H1 (cell line): Measurements from ENCODE around the gene HOXD10. TPM values are rescaled to one million over a fixed set of nuclear protein-coding genes. Genes with fewer than 3 reads are reported as not detected.

Source experiments
- EZH2 ChIP-seq: fragments of 200-600 bp; sonication (generic); IDR thresholded peaks from 2 replicates; pipeline ENCODE4 v1.7.1; 2012; ENCODE audit warnings: low read depth, mild to moderate bottlenecking, moderate library complexity, low read length, inconsistent platforms; ENCODE audit not compliant: severe bottlenecking
- FOSL1 ChIP-seq: IDR thresholded peaks from 2 replicates; pipeline ENCODE4 v1.6.1; 2011; ENCODE audit warnings: mild to moderate bottlenecking, low read depth, low read length, moderate library complexity; ENCODE audit not compliant: insufficient read depth
- HDAC2 ChIP-seq, 2 experiments: fragments of 300-600 bp in 1 of 2; sonication (generic) in 1 of 2; IDR thresholded peaks; 2 replicates each; pipeline ENCODE4 v1.6.1; 2011 to 2012; ENCODE audit warnings: low read depth in 2 of 2, low read length in 2 of 2, mild to moderate bottlenecking in 2 of 2, moderate library complexity in 2 of 2, borderline replicate concordance in 1 of 2, inconsistent platforms in 1 of 2
- NRF1 ChIP-seq: IDR thresholded peaks from 2 replicates; pipeline ENCODE4 v1.6.1; 2011; ENCODE audit warnings: mild to moderate bottlenecking, low read depth, low read length, improper control_type of control experiment
- PHF8 ChIP-seq: fragments of 200-600 bp; sonication (generic); conservative IDR thresholded peaks from 2 replicates; pipeline ENCODE4 v1.7.1; 2012; ENCODE audit warnings: low read depth, mild to moderate bottlenecking, inconsistent platforms, low read length, moderate library complexity
- RBBP5 ChIP-seq: IDR thresholded peaks from 2 replicates; pipeline ENCODE4 v1.7.1; 2012; ENCODE audit warnings: low read depth, mild to moderate bottlenecking, inconsistent platforms, low read length, moderate library complexity, borderline replicate concordance
- SIX5 ChIP-seq: IDR thresholded peaks from 2 replicates; pipeline ENCODE4 v1.6.1; 2011; ENCODE audit warnings: mild to moderate bottlenecking, low read depth, low read length
- SP4 ChIP-seq: IDR thresholded peaks from 2 replicates; pipeline ENCODE4 v1.6.1; 2012; ENCODE audit warnings: low read length, inconsistent platforms
- polyA plus RNA-seq, 7 experiments: library from polyadenylated mRNA; depleted of rRNA in 3 of 7; stranded (reverse) in 5 of 7; unstranded in 2 of 7; fragments of >200 nt in 5 of 7; fragments of 200-250 nt in 2 of 7; gene quantifications; 1 replicate in 5 of 7; 2 replicates in 1 of 7; 4 replicates in 1 of 7; pipeline versions ENCODE4 v1.2.1 to v1.2.3, GENCODE V29; 2011 to 2013; ENCODE audit warnings: missing spikeins in 2 of 7, mixed read lengths in 2 of 7
- total RNA-seq: library from RNA; stranded (reverse); fragmentation: NEBNext Ultra II Directional; extraction: Animal tissue kit (Norgen Biotek cat#: 25700); gene quantifications from 2 replicates; pipeline ENCODE4 v1.2.1, GENCODE V29; 2021
- TF ChIP-seq, protein P1 (sequence below), 3 experiments: IDR thresholded peaks; 1 replicate in 2 of 3; 2 replicates in 1 of 3; pipeline versions ENCODE4 v1.5.1 to v1.6.1; 2011; ENCODE audit warnings: low read length in 3 of 3, mild to moderate bottlenecking in 3 of 3, inconsistent platforms in 2 of 3, low read depth in 1 of 3, moderate library complexity in 1 of 3; ENCODE audit not compliant: insufficient read depth in 1 of 3; ENCODE audit errors: control extremely low read depth in 1 of 3
- TF ChIP-seq, protein P2 (sequence below): IDR thresholded peaks from 2 replicates; pipeline ENCODE4 v1.6.1; 2012; ENCODE audit warnings: inconsistent platforms
- TF ChIP-seq, protein P3 (sequence below): IDR thresholded peaks from 2 replicates; pipeline ENCODE4 v1.6.1; 2011; ENCODE audit warnings: low read length, improper control_type of control experiment

The HOXD10 gene
- total and polyA plus RNA-seq, 2 of the 8 experiments (the other 6 are each of a cell fraction or from before 2014, with no cell fraction given) = not detected

DNA sequence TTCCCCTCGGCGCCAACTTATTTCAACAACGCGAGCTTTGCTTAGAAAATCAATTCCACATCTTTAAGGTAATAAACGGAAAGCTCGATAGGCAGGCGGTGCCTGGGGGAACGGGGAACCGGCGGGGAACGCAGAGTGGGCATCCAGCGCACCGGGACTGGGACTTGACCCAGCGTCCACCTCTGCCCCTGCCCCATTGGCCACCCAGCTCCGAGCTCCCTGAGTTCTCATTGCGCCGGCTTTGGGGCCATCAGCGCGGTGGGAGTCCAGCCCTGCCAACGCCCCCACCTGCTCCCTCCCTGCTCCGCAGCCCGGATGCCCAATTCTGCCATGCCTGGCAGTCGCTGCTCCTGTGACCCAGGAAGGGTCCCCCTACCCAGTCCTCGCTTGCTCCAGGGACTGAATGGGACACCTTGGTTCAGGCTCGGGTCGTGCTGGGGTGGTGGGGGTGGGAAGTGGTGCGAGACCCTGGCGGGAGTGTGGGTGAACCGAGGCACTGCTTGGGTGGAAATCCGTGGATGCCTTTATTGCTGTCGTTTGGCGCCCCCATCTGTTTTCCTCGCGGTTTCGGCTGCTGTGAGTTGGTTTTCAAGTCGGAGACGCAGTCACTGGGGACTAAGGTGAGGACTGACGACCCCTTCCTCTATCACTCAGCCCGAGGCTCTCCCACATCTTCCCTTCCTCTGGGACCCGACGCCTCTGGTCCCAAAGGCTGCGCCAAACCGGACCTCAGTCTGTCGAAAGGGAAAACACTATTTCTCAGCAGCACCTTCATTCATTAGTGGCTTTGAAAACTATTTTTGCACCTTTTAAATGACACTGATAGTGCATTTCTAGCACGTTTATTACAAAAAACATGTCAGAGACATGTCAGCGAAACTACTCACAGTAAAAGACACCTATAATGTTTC, 30.5 kb upstream of the HOXD10 start (continued):
- TF ChIP-seq HDAC2 (IDR thresholded peaks at IDR 0.05; ENCODE audit: borderline replicate concordance in 1 of 2, low read depth in 2 of 2, low read length in 2 of 2) = peak; percentile 13 to 71; a peak in 1 of 4 replicates
- no peak for TF ChIP-seq SIX5
- TF ChIP-seq, protein P1, sequence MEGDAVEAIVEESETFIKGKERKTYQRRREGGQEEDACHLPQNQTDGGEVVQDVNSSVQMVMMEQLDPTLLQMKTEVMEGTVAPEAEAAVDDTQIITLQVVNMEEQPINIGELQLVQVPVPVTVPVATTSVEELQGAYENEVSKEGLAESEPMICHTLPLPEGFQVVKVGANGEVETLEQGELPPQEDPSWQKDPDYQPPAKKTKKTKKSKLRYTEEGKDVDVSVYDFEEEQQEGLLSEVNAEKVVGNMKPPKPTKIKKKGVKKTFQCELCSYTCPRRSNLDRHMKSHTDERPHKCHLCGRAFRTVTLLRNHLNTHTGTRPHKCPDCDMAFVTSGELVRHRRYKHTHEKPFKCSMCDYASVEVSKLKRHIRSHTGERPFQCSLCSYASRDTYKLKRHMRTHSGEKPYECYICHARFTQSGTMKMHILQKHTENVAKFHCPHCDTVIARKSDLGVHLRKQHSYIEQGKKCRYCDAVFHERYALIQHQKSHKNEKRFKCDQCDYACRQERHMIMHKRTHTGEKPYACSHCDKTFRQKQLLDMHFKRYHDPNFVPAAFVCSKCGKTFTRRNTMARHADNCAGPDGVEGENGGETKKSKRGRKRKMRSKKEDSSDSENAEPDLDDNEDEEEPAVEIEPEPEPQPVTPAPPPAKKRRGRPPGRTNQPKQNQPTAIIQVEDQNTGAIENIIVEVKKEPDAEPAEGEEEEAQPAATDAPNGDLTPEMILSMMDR (IDR thresholded peaks at IDR 0.05; ENCODE audit: control extremely low read depth in 1 of 3, insufficient read depth in 1 of 3, low read depth in 1 of 3, low read length in 3 of 3) = peak in 2 of 3 experiments; percentile 54 to 64; a peak in 3 of 4 replicates
- TF ChIP-seq, protein P2, sequence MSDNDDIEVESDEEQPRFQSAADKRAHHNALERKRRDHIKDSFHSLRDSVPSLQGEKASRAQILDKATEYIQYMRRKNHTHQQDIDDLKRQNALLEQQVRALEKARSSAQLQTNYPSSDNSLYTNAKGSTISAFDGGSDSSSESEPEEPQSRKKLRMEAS = no peak
- TF ChIP-seq SP4 = no peak
- TF ChIP-seq, protein P3, sequence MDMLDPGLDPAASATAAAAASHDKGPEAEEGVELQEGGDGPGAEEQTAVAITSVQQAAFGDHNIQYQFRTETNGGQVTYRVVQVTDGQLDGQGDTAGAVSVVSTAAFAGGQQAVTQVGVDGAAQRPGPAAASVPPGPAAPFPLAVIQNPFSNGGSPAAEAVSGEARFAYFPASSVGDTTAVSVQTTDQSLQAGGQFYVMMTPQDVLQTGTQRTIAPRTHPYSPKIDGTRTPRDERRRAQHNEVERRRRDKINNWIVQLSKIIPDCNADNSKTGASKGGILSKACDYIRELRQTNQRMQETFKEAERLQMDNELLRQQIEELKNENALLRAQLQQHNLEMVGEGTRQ = no peak
- no peak for TF ChIP-seq FOSL1
- no peak for TF ChIP-seq NRF1
- no peak for TF ChIP-seq PHF8
- TF ChIP-seq RBBP5 = peak; percentile 42; the same call in 1 of the 2 replicates
- TF ChIP-seq EZH2 = peak; percentile 52
